Activated CD8-positive, alpha-beta memory T cell treated with anti-CD3 and anti-CD28 coated beads, Interleukin-2, amount 10 ng/mL, durations not matched to agents 7 days and 5 days (primary cell): Measurements from ENCODE around the gene LBX1. TPM values are rescaled to one million over a fixed set of nuclear protein-coding genes. Genes with fewer than 3 reads are reported as not detected.

Experiments used
- ATAC-seq: fragments of 150-1000 bp; cut with Tn5 transposase; one replicate; pipeline ENCODE4 v1.10.0; 2021; ENCODE audit warnings: moderate library complexity
- CTCF ChIA-PET: fragments of 350-600 bp; sonication (Branson Sonifier 250); formaldehyde crosslinking; loops from one replicate; lab custom pipeline; 2021; ENCODE audit warnings: antibody characterized with exemption; lab: Charles Lee
- DNase-seq: peaks from one replicate; pipeline ENCODE4 v3.0.0-alpha.2; 2020
- H3K27ac Mint-ChIP-seq: one replicate; pipeline ENCODE4 v1.8.0; 2021; ENCODE audit warnings: mild to moderate bottlenecking, mixed read lengths
- H3K27me3 Mint-ChIP-seq: one replicate; pipeline ENCODE4 v1.8.0; 2021; ENCODE audit warnings: mixed read lengths
- H3K36me3 Mint-ChIP-seq: one replicate; pipeline ENCODE4 v1.8.0; 2021; ENCODE audit warnings: mild to moderate bottlenecking, mixed read lengths
- H3K4me1 Mint-ChIP-seq: one replicate; pipeline ENCODE4 v1.8.0; 2021; ENCODE audit warnings: mixed read lengths
- H3K4me3 Mint-ChIP-seq: one replicate; pipeline ENCODE4 v1.8.0; 2021; ENCODE audit warnings: mild to moderate bottlenecking, moderate library complexity, mixed read lengths
- H3K9me3 Mint-ChIP-seq: one replicate; pipeline ENCODE4 v1.8.0; 2022; ENCODE audit warnings: low read depth, mixed read lengths
- total RNA-seq, 2 experiments: library from RNA; stranded (reverse); gene quantifications; one replicate each; pipeline ENCODE4 v1.2.3, GENCODE V29; 2021

Gene LBX1
- not detected for total RNA-seq

- H3K9me3 Mint-ChIP-seq: no peaks in the 10 kb centered on the region
- H3K27me3 Mint-ChIP-seq: peaks cover 84% of the 10 kb centered on the region
- H3K36me3 Mint-ChIP-seq: peaks cover 4% of the 10 kb centered on the region
- no peak for DNase-seq
- ATAC-seq: no peak
- H3K27ac Mint-ChIP-seq: peak within 1 kb of the TSS; percentile 40
- no peak within 1 kb of the TSS for H3K4me3 Mint-ChIP-seq
- H3K4me1 Mint-ChIP-seq: peaks cover 17% of the 10 kb centered on the region
- CTCF ChIA-PET: interaction anchor here (1.6 to 4.7 kb wide), 2 partner anchors 14 to 16 kb away, joined by 6 to 17 read pairs; no protein-coding TSS in a partner anchor
Measured at GRCh38 chr10:101229266-101230182, at the start of gene LBX1. Gene LBX1 (minus strand): TSS chr10:101229463. CDS start chr10:101228815, 648 bp downstream.

- Mint-ChIP-seq H3K27me3 (peaks cover 14% of the 10 kb centered on the region), H3K36me3 (no peaks in the 10 kb centered on the region), H3K4me3 (no peak overlapping the region), H3K27ac (no peak overlapping the region), H3K9me3 (no peaks in the 10 kb centered on the region), H3K4me1 (peaks cover 2% of the 10 kb centered on the region)
- no peak for ATAC-seq
- no peak for DNase-seq
- CTCF ChIA-PET: interaction anchor here (0.9 to 1.4 kb wide), 3 partner anchors 14 to 60 kb away, joined by 3 to 4 read pairs (median 4); no protein-coding TSS in a partner anchor
Measured at GRCh38 chr10:101273741-101274140, 44.5 kb upstream of the LBX1 start.

GRCh38 chr10:101273330-101273729 lies 44.1 kb upstream of the LBX1 start:
- Mint-ChIP-seq H3K27me3 (peaks cover 14% of the 10 kb centered on the region), H3K9me3 (no peaks in the 10 kb centered on the region), H3K36me3 (no peaks in the 10 kb centered on the region), H3K4me3 (no peak overlapping the region), H3K27ac (no peak overlapping the region), H3K4me1 (peaks cover 2% of the 10 kb centered on the region)
- no peak for DNase-seq
- CTCF ChIA-PET: interaction anchor here (0.9 to 2.2 kb wide), 8 partner anchors 15 to 297 kb away, joined by 3 to 18 read pairs (median 4); no protein-coding TSS in a partner anchor
- no peak for ATAC-seq

- H3K4me1 Mint-ChIP-seq: peaks cover 2% of the 10 kb centered on the region
- peaks cover 14% of the 10 kb centered on the region for H3K27me3 Mint-ChIP-seq
- DNase-seq (peak; percentile 74), ATAC-seq (peak; percentile 86)
- CTCF ChIA-PET: interaction anchor here (1.0 to 2.2 kb wide), 14 partner anchors 14 to 298 kb away, joined by 3 to 18 read pairs (median 4); no protein-coding TSS in a partner anchor
- H3K4me3 Mint-ChIP-seq: no peak overlapping the region
- H3K9me3 Mint-ChIP-seq: no peaks in the 10 kb centered on the region
- H3K36me3 Mint-ChIP-seq: no peaks in the 10 kb centered on the region
- no peak overlapping the region for H3K27ac Mint-ChIP-seq
Measured at GRCh38 chr10:101272229-101272868, 43.1 kb upstream of the LBX1 start.

- CTCF ChIA-PET: interaction anchor here (1.4 to 1.8 kb wide), 2 partner anchors 171 to 299 kb away, joined by 3 to 4 read pairs; no protein-coding TSS in a partner anchor
- H3K36me3 Mint-ChIP-seq: no peaks in the 10 kb centered on the region
- ATAC-seq (no peak), DNase-seq (no peak)
- H3K4me1 Mint-ChIP-seq: peaks cover 2% of the 10 kb centered on the region
- no peak overlapping the region for H3K4me3 Mint-ChIP-seq
- H3K9me3 Mint-ChIP-seq: no peaks in the 10 kb centered on the region
- no peak overlapping the region for H3K27ac Mint-ChIP-seq
- H3K27me3 Mint-ChIP-seq: peaks cover 11% of the 10 kb centered on the region
Measured at GRCh38 chr10:101270763-101271162, 41.5 kb upstream of the LBX1 start.

- no peaks in the 10 kb centered on the region for H3K36me3 Mint-ChIP-seq
- ATAC-seq: no peak
- H3K27ac Mint-ChIP-seq: no peak overlapping the region
- DNase-seq: no peak
- peaks cover 2% of the 10 kb centered on the region for H3K4me1 Mint-ChIP-seq
- CTCF ChIA-PET: no interaction called here
- no peaks in the 10 kb centered on the region for H3K9me3 Mint-ChIP-seq
- peaks cover 22% of the 10 kb centered on the region for H3K27me3 Mint-ChIP-seq
- no peak overlapping the region for H3K4me3 Mint-ChIP-seq
Measured at GRCh38 chr10:101267776-101268175, 38.5 kb upstream of the LBX1 start.

- peaks cover under 1% of the 10 kb centered on the region for H3K4me1 Mint-ChIP-seq
- H3K27me3 Mint-ChIP-seq: peaks cover 22% of the 10 kb centered on the region
- H3K9me3 Mint-ChIP-seq: no peaks in the 10 kb centered on the region
- no peak for DNase-seq
- no peak for ATAC-seq
- no peaks in the 10 kb centered on the region for H3K36me3 Mint-ChIP-seq
- H3K27ac Mint-ChIP-seq: no peak overlapping the region
- CTCF ChIA-PET: no interaction called here
- no peak overlapping the region for H3K4me3 Mint-ChIP-seq
Measured at GRCh38 chr10:101267290-101267680, 38.0 kb upstream of the LBX1 start.

GRCh38 chr10:101266381-101267289 lies 37.4 kb upstream of the LBX1 start:
- no peak for ATAC-seq
- Mint-ChIP-seq H3K9me3 (no peaks in the 10 kb centered on the region), H3K36me3 (no peaks in the 10 kb centered on the region), H3K4me1 (no peaks in the 10 kb centered on the region), H3K27me3 (peaks cover 22% of the 10 kb centered on the region), H3K27ac (no peak overlapping the region), H3K4me3 (no peak overlapping the region)
- CTCF ChIA-PET: interaction anchor here (0.7 to 1.6 kb wide), 4 partner anchors 20 to 304 kb away, joined by 3 read pairs; no protein-coding TSS in a partner anchor
- no peak for DNase-seq

GRCh38 chr10:101263150-101263752 lies 34.0 kb upstream of the LBX1 start:
- no peak for ATAC-seq
- CTCF ChIA-PET: interaction anchor here (0.6 to 0.9 kb wide), 2 partner anchors 12 to 29 kb away, joined by 3 read pairs; no protein-coding TSS in a partner anchor
- Mint-ChIP-seq H3K4me1 (no peaks in the 10 kb centered on the region), H3K36me3 (no peaks in the 10 kb centered on the region), H3K4me3 (no peak overlapping the region), H3K27ac (no peak overlapping the region), H3K9me3 (no peaks in the 10 kb centered on the region), H3K27me3 (peaks cover 36% of the 10 kb centered on the region)
- no peak for DNase-seq

GRCh38 chr10:101262147-101262546 lies 32.9 kb upstream of the LBX1 start:
- H3K27ac Mint-ChIP-seq: no peak overlapping the region
- H3K4me1 Mint-ChIP-seq: no peaks in the 10 kb centered on the region
- CTCF ChIA-PET: no interaction called here
- DNase-seq (no peak), ATAC-seq (no peak)
- no peaks in the 10 kb centered on the region for H3K36me3 Mint-ChIP-seq
- no peak overlapping the region for H3K4me3 Mint-ChIP-seq
- H3K9me3 Mint-ChIP-seq: peaks cover 2% of the 10 kb centered on the region
- H3K27me3 Mint-ChIP-seq: peaks cover 36% of the 10 kb centered on the region

- Mint-ChIP-seq H3K4me3 (no peak overlapping the region), H3K27me3 (peaks cover 36% of the 10 kb centered on the region), H3K36me3 (no peaks in the 10 kb centered on the region), H3K4me1 (no peaks in the 10 kb centered on the region), H3K27ac (no peak overlapping the region), H3K9me3 (peaks cover 2% of the 10 kb centered on the region)
- DNase-seq (no peak), ATAC-seq (no peak)
- CTCF ChIA-PET: no interaction called here
Measured at GRCh38 chr10:101261702-101262101, 32.4 kb upstream of the LBX1 start.

- Mint-ChIP-seq H3K4me3 (no peak overlapping the region), H3K27me3 (peaks cover 36% of the 10 kb centered on the region), H3K9me3 (peaks cover 2% of the 10 kb centered on the region), H3K4me1 (no peaks in the 10 kb centered on the region), H3K36me3 (no peaks in the 10 kb centered on the region), H3K27ac (no peak overlapping the region)
- ATAC-seq: no peak
- CTCF ChIA-PET: interaction anchor here (1.1 kb wide), 1 partner anchor 23 kb away, joined by 3 read pairs; no protein-coding TSS in a partner anchor
- no peak for DNase-seq
Measured at GRCh38 chr10:101260764-101261481, 31.7 kb upstream of the LBX1 start.
